ENCODE measurements around the gene MKNK2. TPM values are rescaled to one million over a fixed set of nuclear protein-coding genes. Genes with fewer than 3 reads are reported as not detected.
A peak's percentile ranks its signal among the peaks of the same experiment; 100 is the strongest.

MKNK2 gene
- total and polyA plus RNA-seq, 2 of the 13 experiments (the other 11 are each of a cell fraction or from before 2014, with no cell fraction given), result 44.9 to 112 TPM

- POLR2A ChIA-PET, result no interaction called here
These were observed 34.1 kb upstream of the MKNK2 start for GRCh38 chr19:2084993-2085720.

More at GRCh38 chr19:2084993-2085720, 34.1 kb upstream of the MKNK2 start:
- H3K36me3 ChIP-seq (replicated peaks in 1 of 2; ENCODE audit: control insufficient read depth in 1 of 2, insufficient read depth in 2 of 2, low read length in 2 of 2), result no peaks in the 10 kb centered on the region; a peak in 1 of 5 replicates
- no peak overlapping the region for H2AFZ ChIP-seq (ENCODE audit: low read length)
- H3K27me3 ChIP-seq (ENCODE audit: control insufficient read depth in 1 of 2, insufficient read depth in 2 of 2, low read length in 2 of 2), result no peaks in the 10 kb centered on the region
- intact Hi-C loops (cut with micrococcal nuclease; ENCODE audit: unreplicated experiment) (no loop called here), in situ Hi-C loops (cut with HindIII; ENCODE audit: extremely low pct_ligation_motif_present, low pct_unique_long_range_greater_than_20kb) (no loop called here)
- H3K79me2 ChIP-seq (ENCODE audit: insufficient read depth, low read length), result no peaks in the 10 kb centered on the region
- no peaks in the 10 kb centered on the region for H3K9me3 ChIP-seq (ENCODE audit: low read length)
- CTCF ChIA-PET (ENCODE audit: low intra/inter-chr PET ratio, low total read pairs), result no interaction called here
- H4K20me1 ChIP-seq (ENCODE audit: insufficient read depth, low read length), result no peaks in the 10 kb centered on the region
- H3K9ac ChIP-seq (ENCODE audit: insufficient read depth, low read depth, low read length), result no peak overlapping the region
- H3K4me1 ChIP-seq (ENCODE audit: insufficient read depth, low read length), result peaks cover 56% of the 10 kb centered on the region
- H3K27ac ChIP-seq (ENCODE audit: extremely low read length, insufficient read depth, low read length), result no peak overlapping the region
- FAIRE-seq (no peak), DNase-seq (ENCODE audit: low spot score) (no peak), ATAC-seq (no peak)
- TF ChIP-seq ZBTB33 (CRISPR knock-in tag; IDR thresholded peaks at IDR 0.05), result peak; percentile 45; the same call in 1 of the 2 replicates
- TF ChIP-seq NR1H2 (CRISPR knock-in tag; IDR thresholded peaks at IDR 0.05; ENCODE audit: borderline replicate concordance, low read depth), result no peak
- TF ChIP-seq MXD4 (CRISPR knock-in tag; IDR thresholded peaks at IDR 0.05), result no peak
- no peak for TF ChIP-seq DPF2 (CRISPR knock-in tag; IDR thresholded peaks at IDR 0.05; ENCODE audit: borderline replicate concordance, low read depth)
- TF ChIP-seq ZNF687 (CRISPR knock-in tag; IDR thresholded peaks at IDR 0.05), result peak; percentile 49; the same call in 1 of the 2 replicates
- TF ChIP-seq ZBTB38 (CRISPR knock-in tag; IDR thresholded peaks at IDR 0.05), result peak; percentile 53; the same call in 1 of the 2 replicates
- no peak for TF ChIP-seq GABPB1 (CRISPR knock-in tag; IDR thresholded peaks at IDR 0.05)
- no peak for TF ChIP-seq GABPA (IDR thresholded peaks at IDR 0.05; ENCODE audit: low read depth, low read length)
- TF ChIP-seq GABPA (CRISPR knock-in tag; IDR thresholded peaks at IDR 0.05; ENCODE audit: low read depth), result peak; percentile 55
- WGBS (ENCODE audit: low lambda C conversion rate), result 95% methylated on average over 27 of the region's 28 CpGs
- no peak overlapping the region for H3K4me2 ChIP-seq (ENCODE audit: low read depth, low read length)
- no peak overlapping the region for H3K4me3 ChIP-seq (replicated peaks in 1 of 3; ENCODE audit: insufficient read depth in 1 of 3, low read depth in 2 of 3, low read length in 3 of 3)
- BruUV-seq (replicated peaks), result no TSS peak

Data from HepG2 (cell line).